HepG2 (cell line): Measurements from ENCODE around the gene MTHFD1L. TPM values are rescaled to one million over a fixed set of nuclear protein-coding genes. Genes with fewer than 3 reads are reported as not detected.

Source experiments
- CBFB ChIP-seq: sonication (generic); formaldehyde crosslinking; IDR thresholded peaks from 2 replicates; pipeline ENCODE4 v1.4.0; 2020; ENCODE audit warnings: missing genetic modification reagents
- DNMT1 ChIP-seq: sonication (generic); formaldehyde crosslinking; IDR thresholded peaks from 2 replicates; pipeline ENCODE4 v1.5.1; 2020; ENCODE audit warnings: mild to moderate bottlenecking, missing genetic modification reagents
- MTA3 ChIP-seq: sonication (generic); formaldehyde crosslinking; IDR thresholded peaks from 2 replicates; pipeline ENCODE4 v1.4.0; 2020; ENCODE audit warnings: missing genetic modification reagents
- MTF1 ChIP-seq: sonication (generic); formaldehyde crosslinking; IDR thresholded peaks from 2 replicates; pipeline ENCODE4 v1.5.0; 2020; ENCODE audit warnings: missing genetic modification reagents
- REXO4 ChIP-seq: sonication (generic); formaldehyde crosslinking; IDR thresholded peaks from 2 replicates; pipeline ENCODE4 v1.8.0; 2022; ENCODE audit warnings: missing genetic modification reagents, mild to moderate bottlenecking, borderline replicate concordance
- TBX2 ChIP-seq: sonication (generic); formaldehyde crosslinking; IDR thresholded peaks from 2 replicates; pipeline ENCODE4 v1.5.0; 2020; ENCODE audit warnings: missing genetic modification reagents, mild to moderate bottlenecking, borderline replicate concordance
- ZFYVE20 ChIP-seq: sonication (generic); formaldehyde crosslinking; IDR thresholded peaks from 2 replicates; pipeline ENCODE4 v1.8.0; 2023; ENCODE audit warnings: low read depth, mild to moderate bottlenecking, moderate library complexity, missing genetic modification reagents, borderline replicate concordance
- ZNF205 ChIP-seq: IDR thresholded peaks from 2 replicates; pipeline ENCODE4 v1.6.1; 2018; ENCODE audit warnings: missing biosample characterization, missing genetic modification reagents
- ZNF292 ChIP-seq: sonication (generic); formaldehyde crosslinking; IDR thresholded peaks from 2 replicates; pipeline ENCODE4 v1.8.1; 2022; ENCODE audit warnings: mild to moderate bottlenecking, low read depth, missing genetic modification reagents, borderline replicate concordance
- ZNF329 ChIP-seq: sonication (generic); formaldehyde crosslinking; IDR thresholded peaks from 2 replicates; pipeline ENCODE4 v1.9.0; 2021; ENCODE audit warnings: low read depth, mild to moderate bottlenecking, missing genetic modification reagents
- ZNF567 ChIP-seq: sonication (generic); formaldehyde crosslinking; IDR thresholded peaks from 2 replicates; pipeline ENCODE4 v1.8.1; 2023; ENCODE audit warnings: mild to moderate bottlenecking, missing genetic modification reagents, borderline replicate concordance
- ZNF570 ChIP-seq: sonication (generic); formaldehyde crosslinking; IDR thresholded peaks from 2 replicates; pipeline ENCODE4 v1.4.0; 2020; ENCODE audit warnings: mild to moderate bottlenecking, missing genetic modification reagents, borderline replicate concordance
- polyA plus RNA-seq, 8 experiments: library from polyadenylated mRNA; depleted of rRNA in 3 of 8; stranded (reverse) in 7 of 8; unstranded in 1 of 8; fragments of >200 nt; fragmentation: Illumina TruSeq in 4 of 8; extraction: Trizol in 4 of 8; gene quantifications; 2 replicates each; pipeline versions ENCODE4 v1.2.1 to v1.2.3, GENCODE V29; 2011 to 2016; ENCODE audit warnings: low read depth in 4 of 8, missing spikeins in 1 of 8, mixed read lengths in 1 of 8; ENCODE audit not compliant: insufficient read depth in 1 of 8
- total RNA-seq, 5 experiments: library from RNA; depleted of rRNA; stranded (reverse); fragments of >200 nt; fragmentation: Illumina TruSeq; extraction: Trizol; gene quantifications; 2 replicates each; pipeline ENCODE4 v1.2.3, GENCODE V29; 2016; ENCODE audit warnings: low read depth in 1 of 5
- TF ChIP-seq, protein P1 (sequence below): sonication (generic); formaldehyde crosslinking; IDR thresholded peaks from 2 replicates; pipeline ENCODE4 v1.4.0; 2020; ENCODE audit warnings: mild to moderate bottlenecking, missing genetic modification reagents, borderline replicate concordance
- TF ChIP-seq, protein P2 (sequence below): sonication (generic); formaldehyde crosslinking; IDR thresholded peaks from 2 replicates; pipeline ENCODE4 v1.4.0; 2020; ENCODE audit warnings: missing genetic modification reagents
- TF ChIP-seq, protein P3 (sequence below): sonication (generic); formaldehyde crosslinking; conservative IDR thresholded peaks from 2 replicates; pipeline ENCODE4 v1.8.0; 2022; ENCODE audit warnings: missing genetic modification reagents

The MTHFD1L gene
- total and polyA plus RNA-seq, 2 of the 13 experiments (the other 11 are each of a cell fraction or from before 2014, with no cell fraction given), result 24.0 to 39.6 TPM

DNA sequence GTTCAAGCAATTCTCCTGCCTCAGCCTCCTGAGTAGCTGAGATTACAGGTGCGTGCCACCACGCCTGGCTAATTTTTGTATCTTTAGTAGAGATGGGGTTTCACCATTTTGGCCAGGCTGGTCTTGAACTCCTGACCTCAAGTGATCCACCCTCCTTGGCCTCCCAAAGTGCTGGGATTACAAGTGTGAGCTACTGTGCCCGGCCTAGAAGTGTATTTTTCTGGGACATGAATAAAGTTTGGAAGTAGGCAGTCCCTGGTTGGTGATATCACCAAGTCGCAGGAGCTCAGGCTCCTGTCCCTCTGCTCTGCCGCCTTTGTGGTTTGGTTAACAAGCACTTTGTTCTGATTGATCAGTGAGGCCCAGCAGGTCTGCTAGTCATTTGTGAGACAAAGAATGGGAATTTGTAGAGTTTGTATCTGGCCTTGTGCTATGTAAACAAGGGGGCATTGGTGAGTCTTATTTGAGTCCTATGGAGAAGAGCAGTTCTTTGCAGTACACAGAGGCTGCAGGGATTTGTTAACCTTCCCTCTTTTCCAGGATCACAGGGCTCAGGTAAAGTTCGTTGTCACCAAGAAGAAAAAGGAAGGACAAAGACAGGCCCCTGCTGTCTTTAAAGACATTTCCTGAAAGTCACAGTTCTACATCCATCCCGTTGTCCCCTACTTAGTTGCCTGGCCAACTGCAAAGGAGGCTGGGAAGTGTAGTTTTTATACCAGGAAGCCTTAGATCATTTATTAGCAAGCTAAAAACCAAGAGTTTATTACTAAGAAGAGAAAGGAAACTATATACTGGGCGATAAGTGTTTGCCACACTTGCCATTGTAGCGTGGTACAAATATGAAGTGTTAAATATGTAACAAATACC lies 13.1 kb downstream of the MTHFD1L start (continued):
- TF ChIP-seq ZNF205 (peak; percentile 65; the same call in 1 of the 2 replicates), REXO4 (CRISPR knock-in tag) (no peak), TBX2 (CRISPR knock-in tag) (peak; percentile 53; the same call in 1 of the 2 replicates), CBFB (CRISPR knock-in tag) (peak; percentile 63), ZNF329 (CRISPR knock-in tag) (no peak), DNMT1 (CRISPR knock-in tag) (no peak), MTF1 (CRISPR knock-in tag) (no peak), ZNF567 (CRISPR knock-in tag) (no peak), ZNF292 (CRISPR knock-in tag) (peak; percentile 49; the same call in 1 of the 2 replicates), MTA3 (no peak), ZFYVE20 (CRISPR knock-in tag) (no peak), ZNF570 (CRISPR knock-in tag) (no peak)
- TF ChIP-seq, protein P1, sequence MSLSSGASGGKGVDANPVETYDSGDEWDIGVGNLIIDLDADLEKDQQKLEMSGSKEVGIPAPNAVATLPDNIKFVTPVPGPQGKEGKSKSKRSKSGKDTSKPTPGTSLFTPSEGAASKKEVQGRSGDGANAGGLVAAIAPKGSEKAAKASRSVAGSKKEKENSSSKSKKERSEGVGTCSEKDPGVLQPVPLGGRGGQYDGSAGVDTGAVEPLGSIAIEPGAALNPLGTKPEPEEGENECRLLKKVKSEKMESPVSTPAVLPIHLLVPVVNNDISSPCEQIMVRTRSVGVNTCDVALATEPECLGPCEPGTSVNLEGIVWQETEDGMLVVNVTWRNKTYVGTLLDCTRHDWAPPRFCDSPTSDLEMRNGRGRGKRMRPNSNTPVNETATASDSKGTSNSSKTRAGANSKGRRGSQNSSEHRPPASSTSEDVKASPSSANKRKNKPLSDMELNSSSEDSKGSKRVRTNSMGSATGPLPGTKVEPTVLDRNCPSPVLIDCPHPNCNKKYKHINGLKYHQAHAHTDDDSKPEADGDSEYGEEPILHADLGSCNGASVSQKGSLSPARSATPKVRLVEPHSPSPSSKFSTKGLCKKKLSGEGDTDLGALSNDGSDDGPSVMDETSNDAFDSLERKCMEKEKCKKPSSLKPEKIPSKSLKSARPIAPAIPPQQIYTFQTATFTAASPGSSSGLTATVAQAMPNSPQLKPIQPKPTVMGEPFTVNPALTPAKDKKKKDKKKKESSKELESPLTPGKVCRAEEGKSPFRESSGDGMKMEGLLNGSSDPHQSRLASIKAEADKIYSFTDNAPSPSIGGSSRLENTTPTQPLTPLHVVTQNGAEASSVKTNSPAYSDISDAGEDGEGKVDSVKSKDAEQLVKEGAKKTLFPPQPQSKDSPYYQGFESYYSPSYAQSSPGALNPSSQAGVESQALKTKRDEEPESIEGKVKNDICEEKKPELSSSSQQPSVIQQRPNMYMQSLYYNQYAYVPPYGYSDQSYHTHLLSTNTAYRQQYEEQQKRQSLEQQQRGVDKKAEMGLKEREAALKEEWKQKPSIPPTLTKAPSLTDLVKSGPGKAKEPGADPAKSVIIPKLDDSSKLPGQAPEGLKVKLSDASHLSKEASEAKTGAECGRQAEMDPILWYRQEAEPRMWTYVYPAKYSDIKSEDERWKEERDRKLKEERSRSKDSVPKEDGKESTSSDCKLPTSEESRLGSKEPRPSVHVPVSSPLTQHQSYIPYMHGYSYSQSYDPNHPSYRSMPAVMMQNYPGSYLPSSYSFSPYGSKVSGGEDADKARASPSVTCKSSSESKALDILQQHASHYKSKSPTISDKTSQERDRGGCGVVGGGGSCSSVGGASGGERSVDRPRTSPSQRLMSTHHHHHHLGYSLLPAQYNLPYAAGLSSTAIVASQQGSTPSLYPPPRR (CRISPR knock-in tag), result no peak
- TF ChIP-seq, protein P2, sequence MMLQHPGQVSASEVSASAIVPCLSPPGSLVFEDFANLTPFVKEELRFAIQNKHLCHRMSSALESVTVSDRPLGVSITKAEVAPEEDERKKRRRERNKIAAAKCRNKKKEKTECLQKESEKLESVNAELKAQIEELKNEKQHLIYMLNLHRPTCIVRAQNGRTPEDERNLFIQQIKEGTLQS (CRISPR knock-in tag), result no peak
- TF ChIP-seq, protein P3, sequence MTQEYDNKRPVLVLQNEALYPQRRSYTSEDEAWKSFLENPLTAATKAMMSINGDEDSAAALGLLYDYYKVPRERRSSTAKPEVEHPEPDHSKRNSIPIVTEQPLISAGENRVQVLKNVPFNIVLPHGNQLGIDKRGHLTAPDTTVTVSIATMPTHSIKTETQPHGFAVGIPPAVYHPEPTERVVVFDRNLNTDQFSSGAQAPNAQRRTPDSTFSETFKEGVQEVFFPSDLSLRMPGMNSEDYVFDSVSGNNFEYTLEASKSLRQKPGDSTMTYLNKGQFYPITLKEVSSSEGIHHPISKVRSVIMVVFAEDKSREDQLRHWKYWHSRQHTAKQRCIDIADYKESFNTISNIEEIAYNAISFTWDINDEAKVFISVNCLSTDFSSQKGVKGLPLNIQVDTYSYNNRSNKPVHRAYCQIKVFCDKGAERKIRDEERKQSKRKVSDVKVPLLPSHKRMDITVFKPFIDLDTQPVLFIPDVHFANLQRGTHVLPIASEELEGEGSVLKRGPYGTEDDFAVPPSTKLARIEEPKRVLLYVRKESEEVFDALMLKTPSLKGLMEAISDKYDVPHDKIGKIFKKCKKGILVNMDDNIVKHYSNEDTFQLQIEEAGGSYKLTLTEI (CRISPR knock-in tag), result no peak
